CD4-positive, alpha-beta T cell (primary cell): ENCODE results near the gene LAMA4. TPM values are rescaled to one million over a fixed set of nuclear protein-coding genes. Genes with fewer than 3 reads are reported as not detected.

Experiments
- ATAC-seq: fragments of 200-7000 bp; cut with Tn5 transposase; one replicate; pipeline ENCODE4 v1.10.0; 2022; ENCODE audit warnings: mild to moderate bottlenecking; ENCODE audit not compliant: poor library complexity
- CTCF ChIA-PET: fragments of 350-600 bp; sonication (Branson Sonifier 250); formaldehyde crosslinking; loops from one replicate; lab custom pipeline; 2021; ENCODE audit warnings: antibody characterized with exemption, inconsistent platforms; lab: Charles Lee
- POLR2A ChIA-PET: fragments of 350-600 bp; sonication (Branson Sonifier 250); formaldehyde crosslinking; loops from one replicate; lab custom pipeline; 2021; ENCODE audit warnings: antibody characterized with exemption, inconsistent platforms; lab: Charles Lee
- DNase-seq, 14 experiments: peaks; one replicate each; pipeline ENCODE4 v3.0.0-alpha.2; 2013 to 2020; ENCODE audit warnings: mixed read lengths in 2 of 14
- H3K27ac ChIP-seq, 2 donors: one replicate each; pipeline versions ENCODE4 v1.5.1 to v1.7.0; 2013; ENCODE audit warnings: low read length in 2 of 2, low read depth in 1 of 2, mild to moderate bottlenecking in 1 of 2
- H3K27me3 ChIP-seq, 2 experiments: 1 replicate in 1 of 2; 2 replicates in 1 of 2; pipeline versions ENCODE4 v1.6.1 to v1.7.0; 2013; ENCODE audit warnings: low read length in 2 of 2, control low read depth in 1 of 2, mild to moderate bottlenecking in 1 of 2, moderate library complexity in 1 of 2; ENCODE audit not compliant: insufficient read depth in 2 of 2, control insufficient read depth in 1 of 2
- H3K36me3 ChIP-seq: one replicate; pipeline ENCODE4 v1.6.1; 2013; ENCODE audit warnings: low read length, control low read depth; ENCODE audit not compliant: insufficient read depth
- H3K4me1 ChIP-seq: one replicate; pipeline ENCODE4 v1.6.1; 2013; ENCODE audit warnings: low read length, control low read depth; ENCODE audit not compliant: insufficient read depth
- H3K4me3 ChIP-seq: one replicate; pipeline ENCODE4 v1.5.1; 2013; ENCODE audit warnings: mild to moderate bottlenecking, low read length, moderate library complexity
- H3K9me3 ChIP-seq, 2 experiments: 1 replicate in 1 of 2; 2 replicates in 1 of 2; pipeline versions ENCODE4 v1.6.1 to v1.7.0; 2013; ENCODE audit warnings: low read length in 2 of 2, mild to moderate bottlenecking in 2 of 2, control low read depth in 1 of 2, moderate library complexity in 1 of 2; ENCODE audit not compliant: control insufficient read depth in 1 of 2, insufficient read depth in 1 of 2
- H3K27ac Mint-ChIP-seq: one replicate; pipeline ENCODE4 v1.8.0; 2020; ENCODE audit warnings: mixed read lengths
- H3K27me3 Mint-ChIP-seq: one replicate; pipeline ENCODE4 v1.8.0; 2021; ENCODE audit warnings: mixed read lengths
- H3K36me3 Mint-ChIP-seq: one replicate; pipeline ENCODE4 v1.8.0; 2021; ENCODE audit warnings: low read depth, mixed read lengths
- H3K4me1 Mint-ChIP-seq: one replicate; pipeline ENCODE4 v1.8.0; 2021; ENCODE audit warnings: low read depth, mixed read lengths
- H3K4me3 Mint-ChIP-seq: one replicate; pipeline ENCODE4 v1.8.0; 2020; ENCODE audit warnings: mild to moderate bottlenecking, mixed read lengths
- H3K9me3 Mint-ChIP-seq: one replicate; pipeline ENCODE4 v1.8.0; 2020; ENCODE audit warnings: mixed read lengths
- intact Hi-C, 2 experiments: fragments of 100-400 bp; cut with DNase I in 1 of 2; cut with micrococcal nuclease in 1 of 2; formaldehyde crosslinking; loops; one replicate each; pipeline versions ENCODE4 v1.15.1 to v1.9.0; 2023 to 2025; cut with DNase I, micrococcal nuclease
- total RNA-seq, 174 experiments: library from RNA in 2 of 174; stranded (reverse) in 2 of 174; gene quantifications; one replicate each; pipeline ENCODE4 v1.2.3 and lab custom pipeline; 2021 to 2026
- TF ChIP-seq, protein P1 (sequence below): fragments of 200-600 bp; IDR thresholded peaks from one replicate; pipeline ENCODE4 v1.8.0; 2022; ENCODE audit warnings: antibody characterized with exemption, mild to moderate bottlenecking

Gene LAMA4
- total RNA-seq, 2 experiments from 2014 or later = not detected

DNA sequence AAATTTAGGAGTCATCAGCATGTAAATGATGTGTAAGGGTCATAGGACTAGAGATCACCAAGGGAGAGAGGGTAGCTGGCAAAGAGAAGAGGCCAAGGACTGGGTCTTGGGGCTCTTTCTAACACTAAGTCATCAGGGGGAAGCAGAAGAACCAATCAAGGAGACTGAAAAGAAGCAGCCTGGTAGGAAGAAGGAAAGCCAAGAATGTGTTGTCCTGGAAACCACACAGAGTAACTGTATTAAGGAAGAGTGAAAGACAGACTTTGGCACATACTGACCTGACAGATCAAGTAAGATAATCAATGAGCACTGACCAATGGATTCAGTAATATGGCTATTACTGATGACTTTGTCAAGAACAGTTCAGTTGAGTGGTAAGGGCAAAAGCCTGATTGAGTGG lies 42.3 kb upstream of the LAMA4 start:
- intact Hi-C loops = no loop called here

DNA sequence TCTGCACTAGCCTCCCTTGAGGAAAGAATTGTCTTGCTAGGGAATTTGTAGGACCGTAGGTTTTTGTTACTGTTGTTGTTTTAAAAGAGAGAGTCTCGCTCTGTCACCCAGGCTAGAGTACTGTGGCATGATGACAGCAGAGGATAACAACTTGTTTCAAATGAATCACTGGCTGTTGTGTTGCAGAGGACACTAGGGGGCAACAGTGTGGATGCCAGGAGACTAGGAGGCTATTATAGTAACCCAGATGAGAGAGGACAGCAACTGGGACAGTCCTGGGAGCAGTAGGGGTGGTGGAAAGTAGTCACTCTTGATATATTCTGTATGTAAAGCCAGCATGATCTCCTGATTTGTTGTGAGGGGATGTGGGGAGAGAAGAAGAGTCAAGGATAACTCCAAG lies 41.8 kb upstream of the LAMA4 start:
- H3K27me3 Mint-ChIP-seq = peaks cover 25% of the 10 kb centered on the region

More for the DNA sequence above, 42.3 kb upstream of the LAMA4 start:
- no peaks in the 10 kb centered on the region for H3K9me3 ChIP-seq
- Mint-ChIP-seq H3K4me1 (no peaks in the 10 kb centered on the region), H3K27ac (no peak overlapping the region), H3K27me3 (peaks cover 20% of the 10 kb centered on the region), H3K9me3 (no peaks in the 10 kb centered on the region), H3K36me3 (no peaks in the 10 kb centered on the region), H3K4me3 (no peak overlapping the region)
- DNase-seq (no peak), ATAC-seq (no peak)
- no peak overlapping the region for H3K4me3 ChIP-seq
- H3K27ac ChIP-seq = no peak overlapping the region
- no peaks in the 10 kb centered on the region for H3K36me3 ChIP-seq
- no peaks in the 10 kb centered on the region for H3K4me1 ChIP-seq
- CTCF ChIA-PET = interaction anchor here (1.0 kb wide), 1 partner anchor 117 kb away, joined by 3 read pairs; no protein-coding TSS in a partner anchor
- peaks cover 0 to 7% of the 10 kb centered on the region in 2 experiments for H3K27me3 ChIP-seq
- TF ChIP-seq, protein P1, sequence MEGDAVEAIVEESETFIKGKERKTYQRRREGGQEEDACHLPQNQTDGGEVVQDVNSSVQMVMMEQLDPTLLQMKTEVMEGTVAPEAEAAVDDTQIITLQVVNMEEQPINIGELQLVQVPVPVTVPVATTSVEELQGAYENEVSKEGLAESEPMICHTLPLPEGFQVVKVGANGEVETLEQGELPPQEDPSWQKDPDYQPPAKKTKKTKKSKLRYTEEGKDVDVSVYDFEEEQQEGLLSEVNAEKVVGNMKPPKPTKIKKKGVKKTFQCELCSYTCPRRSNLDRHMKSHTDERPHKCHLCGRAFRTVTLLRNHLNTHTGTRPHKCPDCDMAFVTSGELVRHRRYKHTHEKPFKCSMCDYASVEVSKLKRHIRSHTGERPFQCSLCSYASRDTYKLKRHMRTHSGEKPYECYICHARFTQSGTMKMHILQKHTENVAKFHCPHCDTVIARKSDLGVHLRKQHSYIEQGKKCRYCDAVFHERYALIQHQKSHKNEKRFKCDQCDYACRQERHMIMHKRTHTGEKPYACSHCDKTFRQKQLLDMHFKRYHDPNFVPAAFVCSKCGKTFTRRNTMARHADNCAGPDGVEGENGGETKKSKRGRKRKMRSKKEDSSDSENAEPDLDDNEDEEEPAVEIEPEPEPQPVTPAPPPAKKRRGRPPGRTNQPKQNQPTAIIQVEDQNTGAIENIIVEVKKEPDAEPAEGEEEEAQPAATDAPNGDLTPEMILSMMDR = no peak
- POLR2A ChIA-PET = no interaction called here

DNA sequence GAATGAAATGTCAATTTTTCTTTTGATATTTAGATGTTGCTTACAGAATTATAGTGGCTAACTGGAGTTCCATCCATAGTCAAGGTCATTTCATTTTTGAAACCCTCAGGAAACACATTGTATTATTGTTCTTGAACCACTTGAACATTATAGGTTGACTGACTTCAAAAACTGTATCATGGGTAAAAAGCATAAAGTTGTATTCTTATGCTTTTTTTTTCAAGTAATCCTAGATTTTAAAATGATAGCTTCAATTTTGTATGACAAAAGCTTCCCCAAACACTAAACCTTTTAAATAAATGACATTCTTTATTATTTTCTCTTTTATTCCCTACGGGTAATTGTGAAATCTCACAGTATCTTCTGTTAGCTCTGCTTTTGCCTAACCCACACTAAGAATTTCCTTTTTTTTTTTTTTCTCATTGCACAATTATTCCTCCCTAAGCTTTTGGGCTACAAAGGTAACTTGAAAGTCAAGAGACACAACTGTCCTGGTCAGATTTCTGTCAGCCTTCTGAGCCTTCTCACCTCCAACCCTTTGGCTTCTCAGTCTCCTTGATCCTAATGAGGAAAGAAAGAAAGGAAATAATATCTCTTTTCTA lies 36.9 kb upstream of the LAMA4 start:
- Histone ChIP-seq H3K36me3 (no peaks in the 10 kb centered on the region), H3K4me1 (no peaks in the 10 kb centered on the region), H3K27me3 (peaks cover 0 to 7% of the 10 kb centered on the region in 2 experiments), H3K9me3 (no peaks in the 10 kb centered on the region), H3K4me3 (no peak overlapping the region), H3K27ac (no peak overlapping the region)
- Mint-ChIP-seq H3K27me3 (peaks cover 27% of the 10 kb centered on the region), H3K9me3 (no peaks in the 10 kb centered on the region), H3K4me3 (no peak overlapping the region), H3K27ac (no peak overlapping the region), H3K36me3 (no peaks in the 10 kb centered on the region), H3K4me1 (peaks cover 10% of the 10 kb centered on the region)
- DNase-seq (no peak), ATAC-seq (no peak)
- ChIA-PET CTCF (no interaction called here), POLR2A (no interaction called here)
- intact Hi-C loops = no loop called here
- TF ChIP-seq, protein P1 = no peak

More for the DNA sequence above, 41.8 kb upstream of the LAMA4 start:
- ATAC-seq (no peak), DNase-seq (no peak)
- no peak overlapping the region for H3K4me3 ChIP-seq
- H3K27me3 ChIP-seq = peaks cover 0 to 7% of the 10 kb centered on the region in 2 experiments
- intact Hi-C loops = no loop called here
- ChIA-PET POLR2A (no interaction called here), CTCF (interaction anchor here (1.0 kb wide), 1 partner anchor 116 kb away, joined by 3 read pairs; no protein-coding TSS in a partner anchor)
- H3K9me3 ChIP-seq = no peaks in the 10 kb centered on the region
- no peaks in the 10 kb centered on the region for H3K9me3 Mint-ChIP-seq
- H3K27ac Mint-ChIP-seq = no peak overlapping the region
- no peak overlapping the region for H3K4me3 Mint-ChIP-seq
- H3K27ac ChIP-seq = no peak overlapping the region
- no peaks in the 10 kb centered on the region for H3K4me1 Mint-ChIP-seq
- TF ChIP-seq, protein P1 = no peak
- no peaks in the 10 kb centered on the region for H3K36me3 Mint-ChIP-seq
- no peaks in the 10 kb centered on the region for H3K36me3 ChIP-seq
- H3K4me1 ChIP-seq = no peaks in the 10 kb centered on the region
